K562 (cell line): ENCODE measurements around the gene COL25A1. TPM values are rescaled to one million over a fixed set of nuclear protein-coding genes. Genes with fewer than 3 reads are reported as not detected.

ENCODE experiments used
- ATAC-seq: fragments of 200-7000 bp; cut with Tn5 transposase; 3 replicates; pipeline ENCODE4 v1.9.1; 2020; ENCODE audit warnings: moderate library complexity
- BruUV-seq: library from RNA; stranded (reverse); fragments of 400-500 nt; replicated peaks from 2 replicates; lab custom pipeline; 2021; lab: Mats Ljungman, UMichigan
- CTCF ChIA-PET: fragments of 300-600 bp; formaldehyde crosslinking; extraction: SDS; loops from one replicate; lab custom pipeline; 2021; ENCODE audit warnings: low intra/inter-chr PET ratio; lab: Yijun Ruan, JAX
- POLR2A ChIA-PET: fragments of 300-600, 350-650 bp; sonication (Branson Sonifier 250); formaldehyde crosslinking; extraction: SDS; loops from one replicate; lab custom pipeline; 2021; ENCODE audit warnings: antibody characterized with exemption, inconsistent platforms; lab: Yijun Ruan, JAX
- DNase-seq, 4 experiments: peaks; one replicate each; pipeline versions ENCODE4 v3.0.0 to v3.0.0-alpha.2; 2011 to 2018; ENCODE audit warnings: low spot score in 3 of 4, mixed read lengths in 3 of 4; ENCODE audit errors: extremely low read depth in 1 of 4
- FAIRE-seq: peaks from 2 replicates; lab custom pipeline; 2011; peaks lifted over from hg19 to GRCh38; lab: Jason Lieb, UNC
- H2AFZ ChIP-seq: 2 replicates; pipeline ENCODE4 v1.6.0; 2011; ENCODE audit warnings: low read depth, low read length, control low read depth, inconsistent platforms
- H3K27ac ChIP-seq: fragments of 200-600 bp; 3 replicates; pipeline ENCODE4 v1.8.0; 2011; ENCODE audit warnings: low read depth, mild to moderate bottlenecking, control low read depth, inconsistent platforms, low read length, moderate library complexity, mixed read lengths; ENCODE audit errors: extremely low read depth
- H3K27me3 ChIP-seq, 2 experiments: fragments of 300-600 bp in 1 of 2; 2 replicates in 1 of 2; 3 replicates in 1 of 2; pipeline versions ENCODE4 v1.6.0 to v1.8.0; 2011; ENCODE audit warnings: inconsistent platforms in 2 of 2, low read length in 2 of 2, mild to moderate bottlenecking in 1 of 2, mixed read lengths in 1 of 2, moderate library complexity in 1 of 2; ENCODE audit not compliant: control insufficient read depth in 2 of 2, insufficient read depth in 2 of 2
- H3K36me3 ChIP-seq: fragments of 300-600 bp; 3 replicates; pipeline ENCODE4 v1.8.0; 2011; ENCODE audit warnings: mild to moderate bottlenecking, low read length, inconsistent platforms; ENCODE audit not compliant: control insufficient read depth, insufficient read depth
- H3K4me1 ChIP-seq, 2 experiments: fragments of 200-600 bp in 1 of 2; replicated peaks in 1 of 2; 2 replicates in 1 of 2; 3 replicates in 1 of 2; pipeline versions ENCODE4 v1.5.1 to v1.8.0; 2011; ENCODE audit warnings: inconsistent platforms in 2 of 2, low read length in 2 of 2, mild to moderate bottlenecking in 1 of 2, mixed read lengths in 1 of 2, moderate library complexity in 1 of 2; ENCODE audit not compliant: control insufficient read depth in 2 of 2, insufficient read depth in 2 of 2
- H3K4me2 ChIP-seq: 2 replicates; pipeline ENCODE4 v1.6.1; 2011; ENCODE audit warnings: low read length, control low read depth, inconsistent platforms, mixed read lengths; ENCODE audit not compliant: insufficient read depth
- H3K4me3 ChIP-seq: fragments of 200-600 bp; sonication (generic), shearing (Covaris generic); 2 replicates; pipeline ENCODE4 v1.5.1; 2016; ENCODE audit warnings: control low read depth, inconsistent platforms
- H3K79me2 ChIP-seq: fragments of 200-600 bp; 3 replicates; pipeline ENCODE4 v1.8.0; 2011; ENCODE audit warnings: low read length, inconsistent platforms; ENCODE audit not compliant: control insufficient read depth, insufficient read depth
- H3K9ac ChIP-seq, 2 experiments: 2 replicates each; pipeline versions ENCODE4 v1.6.0 to v1.6.1; 2011; ENCODE audit warnings: low read depth in 2 of 2, low read length in 2 of 2, control low read depth in 1 of 2, inconsistent platforms in 1 of 2, mild to moderate bottlenecking in 1 of 2, mixed read lengths in 1 of 2; ENCODE audit not compliant: insufficient read depth in 1 of 2
- H3K9me1 ChIP-seq: one replicate; pipeline ENCODE4 v1.6.0; 2011; ENCODE audit warnings: inconsistent platforms, mild to moderate bottlenecking, low read length, moderate library complexity; ENCODE audit not compliant: control insufficient read depth, insufficient read depth
- H3K9me3 ChIP-seq: replicated peaks from 2 replicates; pipeline ENCODE4 v1.5.1; 2011; ENCODE audit warnings: low read depth, low read length, inconsistent platforms; ENCODE audit not compliant: control insufficient read depth, insufficient read depth
- H4K20me1 ChIP-seq: replicated peaks from 2 replicates; pipeline ENCODE4 v1.6.1; 2011; ENCODE audit warnings: low read length, inconsistent platforms, mixed read lengths; ENCODE audit not compliant: control insufficient read depth, insufficient read depth
- ATF2 ChIP-seq: sonication (generic); formaldehyde crosslinking; IDR thresholded peaks from 2 replicates; pipeline ENCODE4 v1.8.1; 2022; ENCODE audit warnings: missing genetic modification reagents
- BACH1 ChIP-seq: fragments of 200-800 bp; sonication (Bioruptor generic); IDR thresholded peaks from 2 replicates; pipeline ENCODE4 v1.6.1; 2016; ENCODE audit warnings: missing genetic modification characterization, missing compliant biosample characterization
- DLX4 ChIP-seq: fragments of 250-450 bp; sonication (Bioruptor Pico); IDR thresholded peaks from 2 replicates; pipeline ENCODE4 v1.6.1; 2021; ENCODE audit warnings: mild to moderate bottlenecking
- ELF1 ChIP-seq: fragments of 200-800 bp; sonication (Bioruptor generic); IDR thresholded peaks from 2 replicates; pipeline ENCODE4 v1.6.1; 2016; ENCODE audit warnings: missing genetic modification characterization, missing compliant biosample characterization
- LEF1 ChIP-seq: fragments of 450-650 bp; IDR thresholded peaks from 2 replicates; pipeline ENCODE4 v1.6.1; 2016; ENCODE audit warnings: mild to moderate bottlenecking
- MAZ ChIP-seq, 2 experiments: fragments of 450-650 bp in 1 of 2; sonication (generic) in 1 of 2; formaldehyde crosslinking; IDR thresholded peaks in 1 of 2; conservative IDR thresholded peaks in 1 of 2; 2 replicates each; pipeline versions ENCODE4 v1.4.0 to v1.5.0; 2020; ENCODE audit warnings: mild to moderate bottlenecking in 1 of 2, missing genetic modification reagents in 1 of 2
- MCM2 ChIP-seq: fragments of 450-650 bp; IDR thresholded peaks from 2 replicates; pipeline ENCODE4 v1.6.1; 2017; ENCODE audit warnings: low read depth, mild to moderate bottlenecking
- MNT ChIP-seq, 2 experiments: fragments of 450-650 bp; conservative IDR thresholded peaks; 2 replicates each; pipeline ENCODE4 v1.6.1; 2017; ENCODE audit warnings: mild to moderate bottlenecking in 2 of 2, moderate library complexity in 2 of 2
- STAG1 ChIP-seq: sonication (generic); formaldehyde crosslinking; IDR thresholded peaks from 2 replicates; pipeline ENCODE4 v1.5.0; 2020; ENCODE audit warnings: missing genetic modification reagents, borderline replicate concordance
- ZNF280B ChIP-seq: fragments of 250-450 bp; sonication (Bioruptor Pico); IDR thresholded peaks from 2 replicates; pipeline ENCODE4 v1.5.1; 2021; ENCODE audit warnings: mild to moderate bottlenecking
- ZNF431 ChIP-seq: sonication (generic); formaldehyde crosslinking; IDR thresholded peaks from 2 replicates; pipeline ENCODE4 v1.8.0; 2022; ENCODE audit warnings: mild to moderate bottlenecking, missing genetic modification reagents
- in situ Hi-C: fragments of 300-500 bp; cut with MboI; formaldehyde crosslinking; loops from 4 replicates; pipeline ENCODE4 v1.15.0; 2018; ENCODE audit warnings: inconsistent platforms, mixed read lengths
- intact Hi-C: fragments of 100-400 bp; cut with micrococcal nuclease; formaldehyde crosslinking; loops from 2 replicates; pipeline ENCODE4 v1.14.2; 2022
- polyA plus RNA-seq, 8 experiments: library from polyadenylated mRNA; depleted of rRNA in 4 of 8; stranded (reverse) in 5 of 8; unstranded in 3 of 8; fragments of >200 nt; fragmentation: Nextera tagmentation in 2 of 8; fragmentation: Illumina TruSeq in 1 of 8; extraction: Ambion mirVana in 2 of 8; extraction: Trizol in 1 of 8; gene quantifications; 2 replicates each; pipeline versions ENCODE4 v1.2.1 to v1.2.3, GENCODE V29; 2011 to 2014; ENCODE audit warnings: inconsistent platforms in 1 of 8, missing spikeins in 1 of 8
- total RNA-seq, 7 experiments: library from RNA; depleted of rRNA in 6 of 7; stranded (reverse); fragments of >200 nt in 6 of 7; fragmentation: Illumina TruSeq in 2 of 7; extraction: Trizol in 2 of 7; gene quantifications; 2 replicates each; pipeline versions ENCODE4 v1.2.1 to v1.2.3, GENCODE V29; 2011 to 2021; ENCODE audit warnings: low replicate concordance in 1 of 7

Gene COL25A1
- total and polyA plus RNA-seq, 9 of the 15 experiments (the other 6 are each of a cell fraction or from before 2014, with no cell fraction given), result 0.03 to 0.62 (median 0.27) TPM

- no peak for DNase-seq
- Histone ChIP-seq H3K27ac (no peak overlapping the region), H3K9me1 (no peaks in the 10 kb centered on the region), H3K27me3 (peaks cover 6 to 18% of the 10 kb centered on the region in 2 experiments; a peak in 3 of 5 replicates), H3K9me3 (no peaks in the 10 kb centered on the region), H3K79me2 (no peaks in the 10 kb centered on the region), H4K20me1 (no peaks in the 10 kb centered on the region), H3K36me3 (no peaks in the 10 kb centered on the region), H3K9ac (no peak overlapping the region), H3K4me3 (no peak overlapping the region), H3K4me2 (no peak overlapping the region), H2AFZ (no peak overlapping the region), H3K4me1 (no peaks in the 10 kb centered on the region; a peak in 1 of 5 replicates)
- in situ Hi-C loops (no loop called here), intact Hi-C loops (no loop called here)
- BruUV-seq, result no TSS peak
- no peak for ATAC-seq
- CTCF ChIA-PET, result no interaction called here
- POLR2A ChIA-PET, result no interaction called here
- no peak for FAIRE-seq
- TF ChIP-seq MCM2 (no peak), ATF2 (no peak), MNT (conservative IDR thresholded peaks at IDR 0.05) (no peak), STAG1 (CRISPR knock-in tag) (no peak), MAZ (CRISPR knock-in tag; conservative IDR thresholded peaks at IDR 0.05 in 1 of 2, IDR thresholded peaks at IDR 0.05 in 1 of 2) (no peak), ZNF431 (no peak), ZNF280B (CRISPR knock-in tag) (no peak), LEF1 (no peak), ELF1 (tag) (no peak), DLX4 (no peak), BACH1 (tag) (no peak)
Measured at GRCh38 chr4:108795733-108796132, 506.7 kb downstream of the COL25A1 start.
